ENCODE results near the gene ACSBG1.

ACSBG1 gene

GRCh38 chr15:78129077-78129750 lies 105.2 kb downstream of the ACSBG1 start:
- DNase-seq = no peak

- DNase-seq = no peak
These were observed 106.5 kb downstream of the ACSBG1 start for GRCh38 chr15:78127882-78128281.

DNA sequence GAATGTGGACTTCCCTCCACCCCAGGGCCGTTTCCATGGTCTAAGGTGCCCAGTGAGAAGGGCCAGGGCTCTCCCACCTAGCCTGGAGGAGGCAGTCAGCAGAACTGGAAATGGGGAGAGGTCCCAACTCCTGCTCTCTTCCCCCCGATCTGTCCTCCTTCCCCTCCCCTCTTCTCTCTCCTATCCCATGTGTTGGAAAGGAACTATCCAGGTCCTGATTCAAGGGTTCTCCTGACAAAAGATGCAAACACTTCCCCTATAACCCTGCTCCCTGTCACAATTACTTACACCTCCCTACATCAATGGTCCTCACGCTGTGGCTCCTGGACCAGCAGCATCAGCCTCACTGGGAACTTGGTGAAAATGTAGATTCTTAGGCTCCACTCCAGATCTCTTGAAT lies 109.1 kb downstream of the ACSBG1 start:
- DNase-seq = no peak

GRCh38 chr15:78120523-78120922 lies 113.8 kb downstream of the ACSBG1 start:
- DNase-seq = no peak

Data from CD4-positive, alpha-beta T cell treated with Interleukin-17A for 4 hours (primary cell).